Thoracic aorta (tissue), 2 donors: Measurements from ENCODE around the gene MBNL1. TPM values are rescaled to one million over a fixed set of nuclear protein-coding genes. Genes with fewer than 3 reads are reported as not detected.

Source experiments
- ATAC-seq: fragments of 150-250 bp; one replicate; pipeline ENCODE4 v1.8.0; 2017; ENCODE audit warnings: low read depth; ENCODE audit not compliant: insufficient number of reproducible peaks, low FRiP score
- DNase-seq: peaks from one replicate; pipeline ENCODE4 v3.0.0-alpha.2; 2020; ENCODE audit warnings: low spot score
- H3K27ac ChIP-seq, 2 donors: fragments of 200-600 bp; sonication (generic); 1 replicate in 1 of 2; 2 replicates in 1 of 2; pipeline ENCODE4 v1.5.1; 2016; ENCODE audit warnings: mild to moderate bottlenecking in 2 of 2, moderate library complexity in 2 of 2
- H3K27me3 ChIP-seq: fragments of 200-600 bp; sonication (generic); replicated peaks from 2 replicates; pipeline ENCODE4 v1.6.0; 2016; ENCODE audit warnings: mild to moderate bottlenecking; ENCODE audit not compliant: insufficient read depth
- H3K36me3 ChIP-seq: fragments of 200-600 bp; sonication (generic); one replicate; pipeline ENCODE4 v1.5.1; 2016
- H3K4me1 ChIP-seq, 2 donors: fragments of 200-600 bp; sonication (generic); 1 replicate in 1 of 2; 2 replicates in 1 of 2; pipeline versions ENCODE4 v1.5.1 to v1.6.0; 2016; ENCODE audit warnings: low read depth in 2 of 2, mild to moderate bottlenecking in 1 of 2; ENCODE audit not compliant: control insufficient read depth in 1 of 2
- H3K4me3 ChIP-seq: fragments of 200-600 bp; sonication (generic); 2 replicates; pipeline ENCODE4 v1.5.1; 2016; ENCODE audit warnings: mild to moderate bottlenecking
- H3K9me3 ChIP-seq: fragments of 200-600 bp; sonication (generic); 2 replicates; pipeline ENCODE4 v1.5.1; 2016
- total RNA-seq, 2 donors: library from RNA; depleted of rRNA; stranded (reverse); fragments of >200 nt; gene quantifications; one replicate each; pipeline versions ENCODE4 v1.1.0 to v1.2.3, GENCODE V29; 2016
- TF ChIP-seq, protein P1 (sequence below): fragments of 200-600 bp; sonication (generic); IDR thresholded peaks from one replicate; pipeline ENCODE4 v1.5.1; 2019; ENCODE audit warnings: antibody characterized with exemption

MBNL1 gene
- total RNA-seq, 2 donors from 2014 or later: 783 to 1,062 TPM

- Histone ChIP-seq H3K27ac (peak overlapping the region in 1 of 2 donors; percentile 3), H3K4me3 (no peak overlapping the region), H3K36me3 (peaks cover 33% of the 10 kb centered on the region), H3K4me1 (peaks cover 30 to 58% of the 10 kb centered on the region in 2 donors), H3K9me3 (no peaks in the 10 kb centered on the region), H3K27me3 (no peaks in the 10 kb centered on the region)
- no peak for DNase-seq
- no peak for ATAC-seq
- TF ChIP-seq, protein P1, sequence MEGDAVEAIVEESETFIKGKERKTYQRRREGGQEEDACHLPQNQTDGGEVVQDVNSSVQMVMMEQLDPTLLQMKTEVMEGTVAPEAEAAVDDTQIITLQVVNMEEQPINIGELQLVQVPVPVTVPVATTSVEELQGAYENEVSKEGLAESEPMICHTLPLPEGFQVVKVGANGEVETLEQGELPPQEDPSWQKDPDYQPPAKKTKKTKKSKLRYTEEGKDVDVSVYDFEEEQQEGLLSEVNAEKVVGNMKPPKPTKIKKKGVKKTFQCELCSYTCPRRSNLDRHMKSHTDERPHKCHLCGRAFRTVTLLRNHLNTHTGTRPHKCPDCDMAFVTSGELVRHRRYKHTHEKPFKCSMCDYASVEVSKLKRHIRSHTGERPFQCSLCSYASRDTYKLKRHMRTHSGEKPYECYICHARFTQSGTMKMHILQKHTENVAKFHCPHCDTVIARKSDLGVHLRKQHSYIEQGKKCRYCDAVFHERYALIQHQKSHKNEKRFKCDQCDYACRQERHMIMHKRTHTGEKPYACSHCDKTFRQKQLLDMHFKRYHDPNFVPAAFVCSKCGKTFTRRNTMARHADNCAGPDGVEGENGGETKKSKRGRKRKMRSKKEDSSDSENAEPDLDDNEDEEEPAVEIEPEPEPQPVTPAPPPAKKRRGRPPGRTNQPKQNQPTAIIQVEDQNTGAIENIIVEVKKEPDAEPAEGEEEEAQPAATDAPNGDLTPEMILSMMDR: no peak
Observed at GRCh38 chr3:152416808-152417580, 148.3 kb downstream of the MBNL1 start.

- Histone ChIP-seq H3K27me3 (no peaks in the 10 kb centered on the region), H3K36me3 (peaks cover 39% of the 10 kb centered on the region), H3K4me3 (no peak overlapping the region), H3K4me1 (peaks cover 32 to 59% of the 10 kb centered on the region in 2 donors), H3K9me3 (no peaks in the 10 kb centered on the region), H3K27ac (no peak overlapping the region)
- DNase-seq (no peak), ATAC-seq (no peak)
- TF ChIP-seq, protein P1: no peak
Observed at GRCh38 chr3:152419748-152420147, 151.0 kb downstream of the MBNL1 start.

DNA sequence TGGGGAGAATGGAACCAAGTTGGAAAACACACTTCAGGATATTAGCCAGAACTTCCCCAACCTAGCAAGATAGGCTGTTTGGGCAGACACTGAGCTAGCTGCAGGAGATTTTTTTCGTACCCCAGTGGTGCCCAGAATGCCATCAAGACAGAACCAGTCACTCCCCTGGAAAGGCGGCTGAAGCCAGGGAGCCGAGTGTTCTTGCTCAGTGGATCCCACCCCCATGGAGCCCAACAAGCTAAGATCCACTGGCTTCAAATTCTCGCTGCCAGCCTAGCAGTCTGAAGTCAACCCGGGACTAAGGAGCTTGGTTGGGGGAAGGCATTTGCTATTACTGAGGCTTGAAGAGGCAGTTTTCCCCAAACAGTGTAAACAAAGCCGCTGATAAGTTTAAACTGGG lies 152.4 kb downstream of the MBNL1 start:
- peaks cover 33% of the 10 kb centered on the region for H3K36me3 ChIP-seq
- DNase-seq: no peak
- ATAC-seq: no peak
- H3K27me3 ChIP-seq: no peaks in the 10 kb centered on the region
- TF ChIP-seq, protein P1: no peak
- peak overlapping the region; percentile 13 to 30 for H3K27ac ChIP-seq
- H3K4me1 ChIP-seq: peaks cover 35 to 56% of the 10 kb centered on the region in 2 donors
- H3K4me3 ChIP-seq: no peak overlapping the region
- no peaks in the 10 kb centered on the region for H3K9me3 ChIP-seq

DNA sequence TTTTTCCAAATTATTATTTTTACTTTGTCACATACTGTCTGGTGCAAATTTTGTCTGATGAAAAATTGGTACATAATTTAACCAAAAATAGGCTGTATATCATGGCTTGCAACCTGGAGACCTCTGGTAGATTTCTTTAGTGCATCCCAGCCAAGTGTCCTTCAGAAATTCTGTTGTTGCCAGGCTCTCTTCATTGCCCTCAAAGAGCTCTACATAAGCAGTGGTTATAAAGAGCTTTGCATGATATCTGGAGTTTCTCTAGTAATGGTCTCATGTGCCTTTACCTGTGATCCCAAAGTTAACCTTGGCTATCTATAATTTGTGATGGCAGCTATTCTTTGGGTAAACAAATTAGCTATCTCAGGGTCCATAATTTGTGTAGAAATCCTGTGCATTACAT lies 157.7 kb downstream of the MBNL1 start:
- DNase-seq: no peak
- peaks cover 29 to 65% of the 10 kb centered on the region in 2 donors for H3K4me1 ChIP-seq
- H3K9me3 ChIP-seq: no peaks in the 10 kb centered on the region
- no peak overlapping the region for H3K4me3 ChIP-seq
- H3K27ac ChIP-seq: peak overlapping the region; percentile 8 to 46
- H3K36me3 ChIP-seq: peaks cover 9% of the 10 kb centered on the region
- H3K27me3 ChIP-seq: no peaks in the 10 kb centered on the region
- TF ChIP-seq, protein P1: no peak
- no peak for ATAC-seq

GRCh38 chr3:152428577-152428976 lies 159.8 kb downstream of the MBNL1 start:
- DNase-seq (no peak), ATAC-seq (no peak)
- Histone ChIP-seq H3K27me3 (no peaks in the 10 kb centered on the region), H3K9me3 (no peaks in the 10 kb centered on the region), H3K27ac (no peak overlapping the region), H3K4me3 (no peak overlapping the region), H3K36me3 (peaks cover 3% of the 10 kb centered on the region), H3K4me1 (peaks cover 22 to 50% of the 10 kb centered on the region in 2 donors)
- TF ChIP-seq, protein P1: no peak
